ENCODE measurements around the gene CMTM4.

- TF ChIP-seq POLR2A (IDR thresholded peaks at IDR 0.05; ENCODE audit: borderline replicate concordance, extremely low read depth, insufficient read depth, insufficient read length) (no peak), CTCF (IDR thresholded peaks at IDR 0.05 in 2 of 3, conservative IDR thresholded peaks at IDR 0.05 in 1 of 3; ENCODE audit: borderline replicate concordance in 1 of 3, insufficient read depth in 1 of 3, low read depth in 2 of 3, low read length in 2 of 3) (no peak), SP1 (IDR thresholded peaks at IDR 0.05; ENCODE audit: low read depth) (no peak), EGR1 (IDR thresholded peaks at IDR 0.05; ENCODE audit: low read depth) (no peak), EZH2phosphoT487 (IDR thresholded peaks at IDR 0.05; ENCODE audit: borderline replicate concordance) (no peak), POLR2AphosphoS5 (IDR thresholded peaks at IDR 0.05; ENCODE audit: low read depth, low read length) (no peak), EZH2 (IDR thresholded peaks at IDR 0.05) (no peak), REST (IDR thresholded peaks at IDR 0.05; ENCODE audit: low read depth) (no peak), CEBPB (IDR thresholded peaks at IDR 0.05; ENCODE audit: low read depth) (no peak), RAD21 (IDR thresholded peaks at IDR 0.05; ENCODE audit: low read depth) (no peak), ZFX (IDR thresholded peaks at IDR 0.05) (no peak), SRF (IDR thresholded peaks at IDR 0.05; ENCODE audit: low read depth) (no peak)
Observed at GRCh38 chr16:66682271-66682670, 14.3 kb downstream of the CMTM4 start.

Measured in HCT116 (cell line).